ENCODE data around the gene CLDN22. TPM values are rescaled to one million over a fixed set of nuclear protein-coding genes. Genes with fewer than 3 reads are reported as not detected.

The CLDN22 gene
- total RNA-seq, 2 experiments from 2014 or later: not detected

DNA sequence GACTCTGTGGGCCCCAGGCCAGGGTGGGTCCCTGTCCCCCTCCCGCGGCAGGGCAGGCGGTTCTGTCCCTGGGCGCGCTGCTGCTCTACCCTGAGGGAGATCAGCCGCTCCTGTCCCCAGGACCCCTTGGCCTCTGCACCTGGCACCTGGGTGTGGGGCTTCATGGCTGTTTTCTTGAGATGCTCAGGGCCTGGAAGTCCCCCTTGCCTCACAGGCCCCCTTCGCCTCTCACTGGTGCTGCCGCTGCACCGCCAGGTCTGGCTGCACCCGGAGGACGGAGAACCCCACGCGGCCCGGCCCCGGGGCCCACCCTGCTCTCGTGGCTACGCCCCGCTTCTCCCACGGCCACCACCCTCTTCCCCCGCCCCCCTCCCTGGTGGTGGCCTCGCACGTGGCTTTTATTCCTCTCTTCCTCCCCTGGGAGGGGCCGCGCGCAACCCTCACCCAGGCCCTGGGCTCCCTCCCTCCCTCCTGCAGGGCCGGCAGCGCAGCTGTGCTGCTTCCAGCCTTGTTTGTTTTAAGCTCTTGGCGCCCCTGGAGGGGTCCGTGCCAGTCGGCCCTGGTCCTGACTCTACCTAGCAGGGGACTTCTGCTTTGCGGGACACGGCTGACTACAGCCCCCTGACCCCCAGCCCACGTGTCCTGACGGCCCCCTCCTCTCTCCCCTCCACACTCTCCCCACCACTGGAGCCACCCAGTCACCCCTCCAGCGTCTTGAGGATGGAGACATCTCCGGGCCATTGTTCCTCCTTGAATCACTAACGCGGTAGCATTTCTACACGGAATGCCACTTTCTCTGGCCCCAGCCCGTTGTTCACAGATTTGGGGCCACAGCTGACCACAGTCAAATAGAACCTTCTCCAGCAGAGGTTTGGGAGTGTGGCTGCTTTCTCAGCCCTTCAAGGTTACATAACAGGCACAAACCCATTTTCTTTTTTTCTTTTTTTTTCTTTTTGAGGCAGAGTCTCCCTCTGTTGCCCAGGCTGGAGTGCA, 22.8 kb upstream of the CLDN22 start:
- peak; percentile 45 for ATAC-seq
- Mint-ChIP-seq H3K36me3 (ENCODE audit: low read depth) (no peaks in the 10 kb centered on the region), H3K27me3 (peaks cover 12% of the 10 kb centered on the region), H3K9me3 (no peaks in the 10 kb centered on the region), H3K4me1 (ENCODE audit: low read depth) (no peaks in the 10 kb centered on the region), H3K4me3 (no peak overlapping the region), H3K27ac (no peak overlapping the region)
- ChIA-PET CTCF (no interaction called here), POLR2A (interaction anchor here (1.0 kb wide), 1 partner anchor 64 kb away, joined by 3 read pairs; no protein-coding TSS in a partner anchor)
- TF ChIP-seq, protein P1, sequence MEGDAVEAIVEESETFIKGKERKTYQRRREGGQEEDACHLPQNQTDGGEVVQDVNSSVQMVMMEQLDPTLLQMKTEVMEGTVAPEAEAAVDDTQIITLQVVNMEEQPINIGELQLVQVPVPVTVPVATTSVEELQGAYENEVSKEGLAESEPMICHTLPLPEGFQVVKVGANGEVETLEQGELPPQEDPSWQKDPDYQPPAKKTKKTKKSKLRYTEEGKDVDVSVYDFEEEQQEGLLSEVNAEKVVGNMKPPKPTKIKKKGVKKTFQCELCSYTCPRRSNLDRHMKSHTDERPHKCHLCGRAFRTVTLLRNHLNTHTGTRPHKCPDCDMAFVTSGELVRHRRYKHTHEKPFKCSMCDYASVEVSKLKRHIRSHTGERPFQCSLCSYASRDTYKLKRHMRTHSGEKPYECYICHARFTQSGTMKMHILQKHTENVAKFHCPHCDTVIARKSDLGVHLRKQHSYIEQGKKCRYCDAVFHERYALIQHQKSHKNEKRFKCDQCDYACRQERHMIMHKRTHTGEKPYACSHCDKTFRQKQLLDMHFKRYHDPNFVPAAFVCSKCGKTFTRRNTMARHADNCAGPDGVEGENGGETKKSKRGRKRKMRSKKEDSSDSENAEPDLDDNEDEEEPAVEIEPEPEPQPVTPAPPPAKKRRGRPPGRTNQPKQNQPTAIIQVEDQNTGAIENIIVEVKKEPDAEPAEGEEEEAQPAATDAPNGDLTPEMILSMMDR (IDR thresholded peaks at IDR 0.05): no peak
- intact Hi-C loops (cut with micrococcal nuclease): no loop called here
- DNase-seq: no peak

DNA sequence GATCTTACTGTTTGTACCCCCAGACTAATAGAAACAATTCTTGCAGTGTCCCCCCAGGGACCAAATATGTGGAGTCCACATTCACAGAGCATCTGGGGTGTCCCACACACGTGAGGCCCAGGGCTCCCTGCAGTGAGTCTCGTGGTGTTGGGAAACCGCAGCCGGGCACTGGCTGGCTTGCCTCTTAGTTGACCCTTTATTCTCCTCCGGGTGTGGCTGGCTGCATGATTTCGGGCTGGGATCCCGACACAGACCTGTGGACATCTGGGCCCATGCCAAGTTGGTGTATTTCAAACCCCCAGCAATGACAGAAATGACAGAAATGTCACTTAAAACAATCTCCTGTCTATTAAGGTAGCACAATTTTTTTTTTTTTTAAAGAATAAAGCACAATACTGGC, 17.8 kb upstream of the CLDN22 start:
- no peak overlapping the region for H3K4me3 Mint-ChIP-seq
- DNase-seq (no peak), ATAC-seq (no peak)
- ChIA-PET POLR2A (no interaction called here), CTCF (no interaction called here)
- no peak overlapping the region for H3K27ac Mint-ChIP-seq
- H3K4me1 Mint-ChIP-seq (ENCODE audit: low read depth): peaks cover 7% of the 10 kb centered on the region
- TF ChIP-seq, protein P1 (IDR thresholded peaks at IDR 0.05): no peak
- H3K36me3 Mint-ChIP-seq (ENCODE audit: low read depth): no peaks in the 10 kb centered on the region
- intact Hi-C loops (cut with micrococcal nuclease): no loop called here
- H3K9me3 Mint-ChIP-seq: peaks cover 1% of the 10 kb centered on the region
- H3K27me3 Mint-ChIP-seq: peaks cover 19% of the 10 kb centered on the region

DNA sequence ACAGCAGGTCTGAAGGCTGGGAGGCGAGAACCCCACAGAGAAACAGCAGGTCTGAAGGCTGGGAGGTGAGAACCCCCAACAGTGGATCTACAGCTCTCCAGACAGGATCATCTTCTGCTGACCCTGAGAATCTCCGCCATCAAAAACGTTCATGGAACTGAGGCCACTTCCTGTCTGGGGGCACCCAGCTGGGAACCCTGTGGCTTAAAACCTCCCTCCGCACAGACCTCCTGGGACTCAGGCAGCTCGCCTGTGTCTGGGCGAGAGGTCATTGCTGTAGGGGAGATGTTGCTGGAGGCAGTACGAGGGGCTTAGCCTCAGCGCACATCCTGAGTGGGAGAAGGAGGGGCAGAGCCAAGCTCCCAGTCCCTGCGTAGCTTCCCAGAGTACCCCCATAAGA, 17.3 kb upstream of the CLDN22 start:
- intact Hi-C loops (cut with micrococcal nuclease): no loop called here
- Mint-ChIP-seq H3K36me3 (ENCODE audit: low read depth) (no peaks in the 10 kb centered on the region), H3K4me1 (ENCODE audit: low read depth) (peaks cover 7% of the 10 kb centered on the region)

DNA sequence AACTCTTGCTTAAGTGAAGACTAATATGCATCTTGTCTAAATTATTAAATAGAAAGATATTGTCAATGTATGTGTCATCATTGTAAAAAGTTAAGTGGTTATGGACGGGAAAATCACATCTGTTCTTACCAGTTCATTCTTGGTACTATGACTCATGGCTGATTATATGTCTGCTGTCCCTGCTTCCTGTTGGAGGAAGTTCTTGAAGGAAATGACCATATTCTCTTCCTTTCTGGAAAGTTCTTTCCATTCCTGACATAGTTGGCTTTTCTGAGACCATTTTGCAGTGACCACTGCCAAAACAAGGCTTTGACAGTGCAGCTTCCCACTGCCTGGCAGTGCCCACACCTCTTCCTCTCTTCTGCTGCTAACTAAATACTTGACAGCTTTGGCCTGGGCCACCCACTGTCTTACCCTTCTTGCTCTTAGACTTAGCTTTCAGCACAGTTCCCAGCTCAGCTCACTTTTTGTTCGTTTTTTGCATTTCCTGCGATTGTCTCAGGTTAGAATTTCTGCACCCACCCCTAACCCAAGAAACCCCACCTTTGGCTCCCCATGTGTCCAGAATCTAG, 15.4 kb upstream of the CLDN22 start:
- intact Hi-C loops (cut with micrococcal nuclease): no loop called here
- Mint-ChIP-seq H3K9me3 (peaks cover 1% of the 10 kb centered on the region), H3K36me3 (ENCODE audit: low read depth) (no peaks in the 10 kb centered on the region), H3K4me3 (no peak overlapping the region), H3K4me1 (ENCODE audit: low read depth) (peaks cover 7% of the 10 kb centered on the region), H3K27ac (no peak overlapping the region), H3K27me3 (peaks cover 18% of the 10 kb centered on the region)
- ChIA-PET CTCF (no interaction called here), POLR2A (interaction anchor here (1.0 kb wide), 1 partner anchor 11 kb away, joined by 3 read pairs; no protein-coding TSS in a partner anchor)
- ATAC-seq (peak; percentile 72), DNase-seq (peak; percentile 19)
- TF ChIP-seq, protein P1 (IDR thresholded peaks at IDR 0.05): no peak

More for the DNA sequence above, 17.3 kb upstream of the CLDN22 start:
- ChIA-PET POLR2A (no interaction called here), CTCF (no interaction called here)
- peaks cover 1% of the 10 kb centered on the region for H3K9me3 Mint-ChIP-seq
- H3K27me3 Mint-ChIP-seq: peaks cover 21% of the 10 kb centered on the region
- no peak overlapping the region for H3K4me3 Mint-ChIP-seq
- no peak for ATAC-seq
- TF ChIP-seq, protein P1 (IDR thresholded peaks at IDR 0.05): no peak
- H3K27ac Mint-ChIP-seq: no peak overlapping the region
- DNase-seq: no peak

DNA sequence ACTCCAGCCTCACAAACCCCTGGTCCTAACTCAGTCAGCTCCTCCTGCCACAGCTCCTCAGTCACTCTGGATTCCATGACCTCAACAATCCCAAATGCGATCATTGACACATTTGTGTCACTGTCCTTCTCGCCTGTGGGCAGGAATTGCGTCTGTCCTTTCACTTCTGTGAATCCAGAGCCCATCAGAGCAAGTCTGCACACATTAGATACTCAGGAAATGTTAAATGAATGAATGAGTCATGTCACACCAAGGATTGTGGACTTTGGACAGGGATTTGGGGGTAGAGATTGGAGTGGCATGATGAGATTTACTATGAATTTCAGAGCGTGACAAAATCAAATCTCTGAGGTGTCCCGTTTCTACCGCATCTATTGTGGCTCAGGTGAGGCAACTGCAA, 13.9 kb upstream of the CLDN22 start:
- DNase-seq: no peak
- intact Hi-C loops (cut with micrococcal nuclease): no loop called here
- TF ChIP-seq, protein P1 (IDR thresholded peaks at IDR 0.05): no peak
- Mint-ChIP-seq H3K36me3 (ENCODE audit: low read depth) (no peaks in the 10 kb centered on the region), H3K27me3 (peaks cover 20% of the 10 kb centered on the region), H3K27ac (no peak overlapping the region), H3K9me3 (peaks cover 1% of the 10 kb centered on the region), H3K4me1 (ENCODE audit: low read depth) (peaks cover 7% of the 10 kb centered on the region), H3K4me3 (no peak overlapping the region)
- CTCF ChIA-PET: no interaction called here
- no peak for ATAC-seq
- POLR2A ChIA-PET: no interaction called here
